RWPE1 (cell line): ENCODE measurements around the gene CXorf49B.
"Not testable (repeated sequence)": the region's sequence is repeated elsewhere in the genome, so short reads cannot be mapped to it uniquely, and the experiment has no call there.

Source experiments
- CTCF ChIA-PET: fragments of 350-600 bp; sonication (Branson Sonifier 250); formaldehyde crosslinking; extraction: SDS; loops from one replicate; lab custom pipeline; 2021; lab: Yijun Ruan, JAX
- POLR2A ChIA-PET: fragments of 400-600 bp; formaldehyde crosslinking; extraction: SDS; loops from one replicate; lab custom pipeline; 2020; ENCODE audit warnings: antibody characterized with exemption; ENCODE audit not compliant: low non-redundant PET; lab: Yijun Ruan, JAX
- DNase-seq: peaks from one replicate; pipeline ENCODE4 v3.0.0; 2012; ENCODE audit warnings: low spot score
- H3K27ac ChIP-seq: fragments of 450-650 bp; 2 replicates; pipeline ENCODE4 v1.5.1; 2017
- TF ChIP-seq, protein P1 (sequence below): fragments of 450-650 bp; conservative IDR thresholded peaks from 2 replicates; pipeline ENCODE4 v1.5.1; 2017; ENCODE audit warnings: low read depth, mild to moderate bottlenecking

CXorf49B gene

DNA sequence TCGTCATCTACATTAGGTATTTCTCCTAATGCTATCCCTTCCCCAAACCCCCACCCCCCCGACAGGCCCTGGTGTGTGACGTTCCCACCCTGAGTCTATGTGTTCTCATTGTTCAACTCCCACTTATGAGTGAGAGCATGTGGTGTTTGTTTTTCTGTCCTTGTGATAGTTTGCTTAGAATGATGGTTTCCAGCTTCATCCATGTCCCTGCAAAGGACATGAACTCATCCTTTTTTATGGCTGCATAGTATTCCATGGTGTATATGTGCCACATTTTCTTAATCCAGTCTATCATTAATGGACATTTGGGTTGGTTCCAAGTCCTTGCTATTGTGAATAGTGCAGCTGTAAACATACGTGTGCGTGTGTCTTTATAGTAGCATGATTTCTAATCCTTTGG lies 43.3 kb downstream of the CXorf49B start:
- POLR2A ChIA-PET, CTCF ChIA-PET, H3K27ac ChIP-seq, DNase-seq: not testable (repeated sequence)

DNA sequence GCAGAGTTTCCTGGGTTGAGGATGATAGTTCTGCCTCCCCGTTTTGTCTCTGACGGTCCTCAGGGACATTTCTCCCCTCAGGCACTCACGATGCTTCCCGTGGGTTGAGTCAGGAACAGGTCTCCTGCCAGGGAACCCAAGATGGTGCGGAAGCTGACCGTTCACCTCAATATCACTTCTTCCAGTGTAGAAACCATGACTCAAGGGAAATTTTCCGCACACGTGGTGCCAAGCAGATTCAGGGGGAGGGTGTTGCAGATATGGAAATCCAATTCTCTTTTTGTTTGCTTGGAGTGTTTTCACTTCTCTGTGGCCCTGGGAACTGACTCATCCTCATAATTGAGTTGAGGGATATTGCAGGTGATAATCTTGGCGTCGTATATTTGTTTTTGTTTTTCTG lies 46.7 kb downstream of the CXorf49B start:
- ChIA-PET CTCF (interaction anchor here (0.6 kb wide), 1 partner anchor 166 kb away, joined by 5 read pairs; no protein-coding TSS in a partner anchor), POLR2A (no interaction called here)
- H3K27ac ChIP-seq: no peak overlapping the region
- TF ChIP-seq, protein P1, sequence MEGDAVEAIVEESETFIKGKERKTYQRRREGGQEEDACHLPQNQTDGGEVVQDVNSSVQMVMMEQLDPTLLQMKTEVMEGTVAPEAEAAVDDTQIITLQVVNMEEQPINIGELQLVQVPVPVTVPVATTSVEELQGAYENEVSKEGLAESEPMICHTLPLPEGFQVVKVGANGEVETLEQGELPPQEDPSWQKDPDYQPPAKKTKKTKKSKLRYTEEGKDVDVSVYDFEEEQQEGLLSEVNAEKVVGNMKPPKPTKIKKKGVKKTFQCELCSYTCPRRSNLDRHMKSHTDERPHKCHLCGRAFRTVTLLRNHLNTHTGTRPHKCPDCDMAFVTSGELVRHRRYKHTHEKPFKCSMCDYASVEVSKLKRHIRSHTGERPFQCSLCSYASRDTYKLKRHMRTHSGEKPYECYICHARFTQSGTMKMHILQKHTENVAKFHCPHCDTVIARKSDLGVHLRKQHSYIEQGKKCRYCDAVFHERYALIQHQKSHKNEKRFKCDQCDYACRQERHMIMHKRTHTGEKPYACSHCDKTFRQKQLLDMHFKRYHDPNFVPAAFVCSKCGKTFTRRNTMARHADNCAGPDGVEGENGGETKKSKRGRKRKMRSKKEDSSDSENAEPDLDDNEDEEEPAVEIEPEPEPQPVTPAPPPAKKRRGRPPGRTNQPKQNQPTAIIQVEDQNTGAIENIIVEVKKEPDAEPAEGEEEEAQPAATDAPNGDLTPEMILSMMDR: no peak
- peak; percentile 15 for DNase-seq

DNA sequence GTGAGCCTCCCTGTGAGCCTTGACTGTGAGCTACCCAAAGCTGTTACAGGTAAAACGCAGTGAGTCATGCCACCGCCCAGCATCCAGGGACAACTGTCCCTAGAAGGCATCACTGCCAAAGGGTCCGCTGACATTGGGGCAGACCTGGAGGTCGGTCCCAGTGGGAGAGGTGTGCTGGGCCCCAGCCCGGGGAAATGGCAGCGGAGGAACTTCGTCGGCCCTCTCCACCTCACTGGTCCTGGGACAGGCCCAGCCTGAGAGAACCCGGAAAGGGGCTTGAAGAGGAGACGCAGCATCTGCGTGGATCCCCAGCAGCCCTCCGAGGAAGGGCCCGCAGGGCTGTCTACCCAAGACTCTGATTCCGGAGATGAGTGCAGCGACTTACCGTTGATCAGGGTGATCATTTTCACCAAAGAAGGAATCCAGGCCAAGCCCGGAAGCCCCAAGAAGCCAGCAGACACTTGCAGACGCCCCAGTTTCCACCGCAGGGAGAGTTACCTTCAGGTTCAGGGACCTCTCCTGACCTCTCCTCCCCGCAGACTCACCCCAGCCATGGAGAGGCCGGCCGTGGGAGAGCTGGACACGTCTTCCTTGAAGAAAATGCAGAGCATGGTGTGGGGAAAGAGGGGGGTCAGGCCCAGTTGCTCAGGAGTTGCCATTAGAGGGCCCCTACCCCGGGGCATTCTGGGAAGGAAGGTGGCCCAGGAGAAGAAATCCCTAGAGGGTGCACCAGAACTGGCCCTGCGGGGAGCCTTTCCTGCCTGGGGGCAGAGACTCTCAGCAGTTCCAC lies 51.2 kb downstream of the CXorf49B start:
- POLR2A ChIA-PET: no interaction called here
- TF ChIP-seq, protein P1: no peak
- CTCF ChIA-PET: no interaction called here
- no peak overlapping the region for H3K27ac ChIP-seq
- no peak for DNase-seq

DNA sequence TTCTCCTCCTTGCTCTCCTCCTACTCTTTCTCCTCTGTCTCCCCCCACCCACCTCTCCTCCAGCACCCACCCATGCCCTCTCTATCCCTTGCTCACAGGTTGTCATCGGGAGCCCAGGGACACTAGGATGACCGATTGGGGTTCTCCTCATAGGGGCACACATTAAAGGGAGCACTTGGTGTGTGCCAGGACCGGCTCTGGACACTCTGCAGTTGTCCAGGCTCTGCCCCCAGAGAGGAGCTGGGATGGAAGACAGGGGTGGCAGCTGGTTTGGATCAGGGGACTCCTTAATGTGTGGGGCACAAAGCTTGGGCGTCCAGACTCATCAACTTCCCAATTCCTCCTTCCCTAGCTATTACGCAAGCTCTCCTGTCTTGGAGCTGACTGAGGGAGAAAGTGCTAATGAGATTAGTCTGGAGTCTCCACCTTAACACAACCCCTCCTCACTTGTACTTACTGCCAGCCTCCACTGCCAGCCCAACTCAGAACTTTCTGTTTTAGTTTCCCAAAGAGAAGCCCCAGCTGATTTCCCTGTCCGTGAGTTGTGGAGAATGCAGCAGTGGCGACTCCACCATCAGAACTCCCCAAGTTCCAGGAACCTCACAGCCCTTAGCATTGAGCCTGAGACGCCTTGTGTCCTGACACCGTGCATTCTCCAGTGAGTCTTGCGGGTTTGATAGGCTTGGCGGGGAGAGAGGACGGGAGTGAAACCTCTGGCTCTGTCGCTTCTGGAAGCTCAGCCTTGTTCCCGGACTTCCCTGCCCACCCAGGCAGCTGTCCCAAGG lies 52.2 kb downstream of the CXorf49B start:
- H3K27ac ChIP-seq: no peak overlapping the region
- ChIA-PET POLR2A (no interaction called here), CTCF (no interaction called here)
- no peak for DNase-seq
- TF ChIP-seq, protein P1: no peak

DNA sequence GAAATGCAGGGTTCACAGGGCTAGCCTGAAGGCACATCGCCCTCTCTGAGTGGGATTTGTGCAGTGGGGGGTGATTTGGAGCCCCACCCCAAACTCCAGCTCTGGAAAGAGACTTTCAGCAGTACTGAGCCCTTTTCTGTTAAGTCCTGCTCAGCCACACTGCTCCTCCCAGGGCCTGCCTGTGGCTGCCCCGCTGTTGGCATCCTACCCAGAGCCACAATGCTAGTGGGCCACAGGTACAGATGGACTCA lies 52.7 kb downstream of the CXorf49B start:
- CTCF ChIA-PET: no interaction called here
- no peak for DNase-seq
- H3K27ac ChIP-seq: no peak overlapping the region
- TF ChIP-seq, protein P1: no peak
- POLR2A ChIA-PET: no interaction called here
